ENCODE measurements around the gene G3BP1. TPM values are rescaled to one million over a fixed set of nuclear protein-coding genes. Genes with fewer than 3 reads are reported as not detected.

The G3BP1 gene
- total RNA-seq, 120 experiments from 2014 or later: 61.7 to 135 (median 87.2) TPM

Other genes starting within 250 kb of the G3BP1 start
- under 1 TPM in 29 of 120 experiments, not detected in 91; 0.03 to 0.92 (median 0.07) TPM for gene FAT2, start 180.6 kb upstream of the G3BP1 start, total RNA-seq
- 100 to 1,000 TPM; 118 to 878 (median 329) TPM for gene SPARC, start 85.0 kb upstream of the G3BP1 start, total RNA-seq
- 100 to 1,000 TPM in 44 of 120 experiments, 10 to 100 TPM in 76; 63.0 to 149 (median 94.3) TPM for gene ATOX1, start 13.3 kb upstream of the G3BP1 start, total RNA-seq
- 1 to 10 TPM in 93 of 120 experiments, under 1 TPM in 24, not detected in 3; 0.38 to 5.0 (median 1.6) TPM for gene GLRA1, start 152.9 kb downstream of the G3BP1 start, total RNA-seq